Adrenal gland (tissue), 19 donors: ENCODE results near the gene ADAM19. TPM values are rescaled to one million over a fixed set of nuclear protein-coding genes. Genes with fewer than 3 reads are reported as not detected.

ENCODE experiments used
- DNase-seq, 7 donors: peaks; one replicate each; pipeline ENCODE4 v3.0.0-alpha.2; 2019 to 2020
- H3K27ac ChIP-seq, 5 donors: fragments of 200-600 bp; sonication (generic) in 4 of 5; 1 replicate in 3 of 5; 2 replicates in 2 of 5; pipeline versions ENCODE4 v1.5.1 to v1.8.0; 2016 to 2020; ENCODE audit warnings: mild to moderate bottlenecking in 1 of 5
- H3K27me3 ChIP-seq: fragments of 200-600 bp; 2 replicates; pipeline ENCODE4 v1.8.0; 2021
- H3K36me3 ChIP-seq, 2 donors: fragments of 200-600 bp; replicated peaks in 1 of 2; 1 replicate in 1 of 2; 2 replicates in 1 of 2; pipeline versions ENCODE4 v1.5.1 to v1.8.0; 2018 to 2022
- H3K4me1 ChIP-seq, 2 donors: fragments of 200-600 bp; replicated peaks in 1 of 2; 1 replicate in 1 of 2; 2 replicates in 1 of 2; pipeline versions ENCODE4 v1.5.1 to v1.8.0; 2018 to 2021
- H3K4me3 ChIP-seq, 4 donors: fragments of 200-600 bp; sonication (generic) in 3 of 4; one replicate each; pipeline ENCODE4 v1.5.1; 2016 to 2018
- H3K9me3 ChIP-seq, 3 donors: fragments of 200-600 bp; sonication (generic) in 1 of 3; replicated peaks in 1 of 3; 1 replicate in 2 of 3; 2 replicates in 1 of 3; pipeline versions ENCODE4 v1.5.1 to v1.8.0; 2016 to 2021
- CTCF ChIP-seq, 6 experiments: fragments of 450-650 bp in 4 of 6; fragments of 200-600 bp in 2 of 6; sonication (generic) in 1 of 6; IDR thresholded peaks; 1 replicate in 5 of 6; 2 replicates in 1 of 6; pipeline versions ENCODE4 v1.5.1 to v1.8.0; 2016 to 2021; ENCODE audit warnings: antibody characterized with exemption in 6 of 6, mild to moderate bottlenecking in 2 of 6, moderate library complexity in 1 of 6
- POLR2A ChIP-seq, 2 donors: fragments of 450-650 bp; IDR thresholded peaks; one replicate each; pipeline ENCODE4 v1.6.1; 2017; ENCODE audit warnings: antibody characterized with exemption in 2 of 2, mild to moderate bottlenecking in 2 of 2, moderate library complexity in 1 of 2
- WGBS, 4 donors: extraction: QIAGEN DNeasy Blood & Tissue Kit in 2 of 4; methylation state at CpG; one replicate each; pipeline versions ENCODE4 v1.1.5 to v1.1.7; 2013 to 2017; 5-methylcytosine and 5-hydroxymethylcytosine counted together
- intact Hi-C, 2 donors: fragments of 100-400 bp; cut with DNase I; formaldehyde crosslinking; loops; one replicate each; pipeline versions ENCODE4 v1.14.1 to v1.15.0; 2022 to 2023
- long read RNA-seq, 10 donors: library from polyadenylated mRNA in 3 of 10; unstranded in 2 of 10; stranded (forward) in 1 of 10; transcript quantifications; one replicate each; pipeline ENCODE4 v2.0.0 and lab custom pipeline, GENCODE V29; 2021 to 2026
- polyA plus RNA-seq, 3 donors: library from polyadenylated mRNA; stranded (reverse); fragments of 200-250 nt in 2 of 3; fragments of 350-450 nt in 1 of 3; fragmentation: Illumina TruSeq in 1 of 3; extraction: RNeasy Lipid Tissue Mini Kit (QIAGEN cat#74804) in 1 of 3; gene quantifications; one replicate each; pipeline ENCODE4 v1.2.3, GENCODE V29; 2013 to 2014
- total RNA-seq, 9 donors: library from RNA; depleted of rRNA in 4 of 9; stranded (reverse); fragments of >200 nt in 4 of 9; fragments of 120-200 nt in 1 of 9; fragmentation: NEBNext Ultra II Directional in 1 of 9; extraction: Animal tissue kit (Norgen Biotek cat#: 25700) in 1 of 9; gene quantifications; one replicate each; pipeline versions ENCODE4 v1.1.0 to v1.2.4, GENCODE V29; 2013 to 2023
- donor health status: healthy with polysubstance abuse.
- donor health status: Bipolar disorder and iron deficiency.
- donor health status: DM: yes; HTN: yes; CAD: no.
- donor health status: DM: no; HTN: no; CAD: no.
- donor health status: DM: no; HTN: no; CAD: no.
- donor health status: DM: yes; HTN: yes; CAD: no.

Gene ADAM19
- 10 to 100 TPM in 1 of 9 donors, 1 to 10 TPM in 8; 4.3 to 15.1 (median 5.4) TPM for total RNA-seq
- polyA plus RNA-seq = 1 to 10 TPM; 2.2 to 4.3 (median 2.6) TPM
- long read RNA-seq, donor 1 = 0 reads
- long read RNA-seq, donor 2 = 0 reads
- long read RNA-seq, donor 3 = 0 reads
- long read RNA-seq, donor 4, partial matches to known transcripts = 0 of 3 reads
- long read RNA-seq, donor 4, other reads (novel, unspliced or antisense) = 3 of 3 reads
- long read RNA-seq, donor 5, partial matches to known transcripts = 2 of 3 reads
- long read RNA-seq, donor 5, other reads (novel, unspliced or antisense) = 1 of 3 reads
- long read RNA-seq, donor 6, partial matches to known transcripts = 0 of 1 reads
- long read RNA-seq, donor 6, other reads (novel, unspliced or antisense) = 1 of 1 reads
- long read RNA-seq, donor 7 = 0 reads
- long read RNA-seq, donor 8 = 0 reads
- long read RNA-seq, donor 9 = 0 reads
- long read RNA-seq, donor 10 = 0 reads

GRCh38 chr5:157575381-157576020, at the start of gene ADAM19:
Gene ADAM19, minus strand, starts transcription at chr5:157575775. Its CDS starts 79 bp downstream, at chr5:157575696.
- TF ChIP-seq POLR2A (IDR thresholded peaks at IDR 0.05) (no peak), CTCF (IDR thresholded peaks at IDR 0.05) (peak in 2 of 6 experiments; percentile 13 to 38)
- H3K27ac ChIP-seq = peak within 1 kb of the TSS in 4 of 5 donors; percentile 8 to 69 (median 51)
- peak in 5 of 7 donors; percentile 38 to 58 (median 44) for DNase-seq

GRCh38 chr5:157624144-157624543, 48.6 kb upstream of the ADAM19 start:
- Histone ChIP-seq H3K27ac (no peak overlapping the region), H3K4me3 (no peak overlapping the region), H3K36me3 (no peaks in the 10 kb centered on the region), H3K9me3 (no peaks in the 10 kb centered on the region), H3K27me3 (no peaks in the 10 kb centered on the region), H3K4me1 (no peaks in the 10 kb centered on the region)
- 42 to 53% (median 46%) methylated on average over 2 of the region's 2 CpGs for WGBS, 4 donors
- intact Hi-C loops = no loop called here
- DNase-seq = no peak
- TF ChIP-seq POLR2A (IDR thresholded peaks at IDR 0.05) (no peak), CTCF (IDR thresholded peaks at IDR 0.05) (no peak)

More at GRCh38 chr5:157575381-157576020, at the start of gene ADAM19:
- Histone ChIP-seq H3K36me3 (no peaks in the 10 kb centered on the region), H3K9me3 (no peaks in the 10 kb centered on the region), H3K4me3 (peak within 1 kb of the TSS in 3 of 4 donors; percentile 19 to 79 (median 76)), H3K27me3 (no peaks in the 10 kb centered on the region), H3K4me1 (peaks cover 10 to 13% of the 10 kb centered on the region in 2 donors)
- intact Hi-C loops = no loop called here
- WGBS, 4 donors = 0 to 1% (median 0%) methylated on average over 15 to 63 of the region's 63 CpGs

- intact Hi-C loops = no loop called here
- TF ChIP-seq POLR2A (IDR thresholded peaks at IDR 0.05) (no peak), CTCF (IDR thresholded peaks at IDR 0.05) (no peak)
- no peak for DNase-seq
- Histone ChIP-seq H3K9me3 (no peaks in the 10 kb centered on the region), H3K4me1 (no peaks in the 10 kb centered on the region), H3K36me3 (no peaks in the 10 kb centered on the region), H3K27ac (no peak overlapping the region), H3K27me3 (no peaks in the 10 kb centered on the region), H3K4me3 (no peak overlapping the region)
These were observed 45.2 kb upstream of the ADAM19 start for GRCh38 chr5:157620776-157621175.

- TF ChIP-seq POLR2A (IDR thresholded peaks at IDR 0.05) (no peak), CTCF (IDR thresholded peaks at IDR 0.05) (no peak)
- Histone ChIP-seq H3K4me1 (no peaks in the 10 kb centered on the region), H3K27ac (no peak overlapping the region), H3K9me3 (no peaks in the 10 kb centered on the region), H3K4me3 (no peak overlapping the region), H3K27me3 (no peaks in the 10 kb centered on the region), H3K36me3 (no peaks in the 10 kb centered on the region)
- intact Hi-C loops = no loop called here
- 95 to 98% (median 96%) methylated on average over 8 of the region's 8 CpGs for WGBS, 4 donors
- DNase-seq = no peak
These were observed 42.7 kb upstream of the ADAM19 start for GRCh38 chr5:157618191-157618765.
